B cell (primary cell): ENCODE data around the gene DTX4. TPM values are rescaled to one million over a fixed set of nuclear protein-coding genes. Genes with fewer than 3 reads are reported as not detected.
A peak's percentile ranks its signal among the peaks of the same experiment; 100 is the strongest.

ENCODE experiments used
- ATAC-seq: fragments of 200-7000 bp; cut with Tn5 transposase; one replicate; pipeline ENCODE4 v1.10.0; 2021; ENCODE audit warnings: low read depth, mild to moderate bottlenecking, moderate number of reproducible peaks, moderate library complexity
- CTCF ChIA-PET: fragments of 350-600 bp; sonication (Branson Sonifier 250); formaldehyde crosslinking; loops from one replicate; lab custom pipeline; 2021; ENCODE audit warnings: antibody characterized with exemption, inconsistent platforms; lab: Charles Lee
- POLR2A ChIA-PET: fragments of 350-600 bp; sonication (Branson Sonifier 250); formaldehyde crosslinking; loops from one replicate; lab custom pipeline; 2021; ENCODE audit warnings: antibody characterized with exemption; lab: Charles Lee
- DNase-seq: peaks from one replicate; pipeline ENCODE4 v3.0.0; 2013
- H2AFZ ChIP-seq: 2 replicates; pipeline ENCODE4 v1.6.1; 2012; ENCODE audit warnings: mild to moderate bottlenecking, low read depth, low read length; ENCODE audit not compliant: insufficient read depth, poor library complexity, severe bottlenecking
- H3K27ac ChIP-seq, 2 donors: 1 replicate in 1 of 2; 2 replicates in 1 of 2; pipeline ENCODE4 v1.5.1; 2012 to 2013; ENCODE audit warnings: low read length in 2 of 2, mild to moderate bottlenecking in 2 of 2, moderate library complexity in 1 of 2
- H3K27me3 ChIP-seq, 4 experiments: fragments of 200-600 bp in 1 of 4; sonication (generic) in 1 of 4; replicated peaks in 1 of 4; 1 replicate in 2 of 4; 2 replicates in 2 of 4; pipeline versions ENCODE4 v1.6.1 to v1.7.0; 2013 to 2016; ENCODE audit warnings: low read length in 3 of 4, mild to moderate bottlenecking in 2 of 4, mixed read lengths in 1 of 4, moderate library complexity in 1 of 4; ENCODE audit not compliant: insufficient read depth in 4 of 4, control insufficient read depth in 3 of 4; ENCODE audit errors: control extremely low read depth in 1 of 4
- H3K36me3 ChIP-seq, 2 experiments: replicated peaks in 1 of 2; 1 replicate in 1 of 2; 2 replicates in 1 of 2; pipeline versions ENCODE4 v1.6.1 to v1.7.1; 2013; ENCODE audit warnings: low read length in 1 of 2; ENCODE audit not compliant: insufficient read depth in 2 of 2, control insufficient read depth in 1 of 2; ENCODE audit errors: control extremely low read depth in 1 of 2, extremely low read depth in 1 of 2
- H3K4me1 ChIP-seq, 2 donors: fragments of 200-600 bp in 1 of 2; sonication (generic) in 1 of 2; 1 replicate in 1 of 2; 2 replicates in 1 of 2; pipeline versions ENCODE4 v1.5.1 to v1.6.1; 2013 to 2017; ENCODE audit warnings: low read length in 2 of 2; ENCODE audit not compliant: control insufficient read depth in 2 of 2, insufficient read depth in 2 of 2
- H3K4me2 ChIP-seq: replicated peaks from 2 replicates; pipeline ENCODE3; 2012; ENCODE audit warnings: mild to moderate bottlenecking, low read depth, low read length; ENCODE audit not compliant: poor library complexity, severe bottlenecking
- H3K4me3 ChIP-seq, 5 experiments: fragments of 200-600 bp in 1 of 5; sonication (generic) in 1 of 5; 1 replicate in 3 of 5; 2 replicates in 2 of 5; pipeline versions ENCODE4 v1.5.1 to v1.7.0; 2011 to 2016; ENCODE audit warnings: low read length in 4 of 5, mild to moderate bottlenecking in 4 of 5, low read depth in 2 of 5, control low read depth in 1 of 5, moderate library complexity in 1 of 5; ENCODE audit not compliant: insufficient read depth in 1 of 5; ENCODE audit errors: control extremely low read depth in 1 of 5, extremely low read depth in 1 of 5
- H3K79me2 ChIP-seq: fragments of 200-600 bp; sonication (generic); one replicate; pipeline ENCODE4 v1.6.0; 2016; ENCODE audit warnings: low read length; ENCODE audit not compliant: control insufficient read depth, insufficient read depth
- H3K9ac ChIP-seq: fragments of 200-600 bp; sonication (generic); 2 replicates; pipeline ENCODE4 v1.6.1; 2017; ENCODE audit warnings: mild to moderate bottlenecking, low read length, moderate library complexity
- H3K9me3 ChIP-seq, 3 donors: one replicate each; pipeline versions ENCODE4 v1.6.1 to v1.7.1; 2013; ENCODE audit warnings: low read length in 2 of 3; ENCODE audit not compliant: control insufficient read depth in 2 of 3, insufficient read depth in 1 of 3; ENCODE audit errors: control extremely low read depth in 1 of 3
- H4K20me1 ChIP-seq: 2 replicates; pipeline ENCODE4 v1.6.0; 2012; ENCODE audit warnings: mild to moderate bottlenecking, low read length; ENCODE audit not compliant: insufficient read depth, control insufficient read depth, poor library complexity, severe bottlenecking
- H3K27ac Mint-ChIP-seq: one replicate; pipeline ENCODE4 v1.8.0; 2021; ENCODE audit warnings: mixed read lengths
- H3K27me3 Mint-ChIP-seq: one replicate; pipeline ENCODE4 v1.8.0; 2021; ENCODE audit warnings: mixed read lengths
- H3K4me1 Mint-ChIP-seq: one replicate; pipeline ENCODE4 v1.8.0; 2021; ENCODE audit warnings: mixed read lengths
- H3K4me3 Mint-ChIP-seq: one replicate; pipeline ENCODE4 v1.8.0; 2021; ENCODE audit warnings: mixed read lengths
- H3K9me3 Mint-ChIP-seq: one replicate; pipeline ENCODE4 v1.8.0; 2022; ENCODE audit warnings: mixed read lengths; ENCODE audit not compliant: insufficient read depth
- EZH2 ChIP-seq: IDR thresholded peaks from 2 replicates; pipeline ENCODE4 v1.6.1; 2012; ENCODE audit warnings: borderline replicate concordance, low read depth, mild to moderate bottlenecking, moderate library complexity, low read length; ENCODE audit not compliant: insufficient read depth, poor library complexity, severe bottlenecking
- WGBS: methylation state at CpG from one replicate; pipeline ENCODE4 v1.1.5; 2013; ENCODE audit warnings: missing lambda C conversion rate; ENCODE audit not compliant: insufficient coverage; 5-methylcytosine and 5-hydroxymethylcytosine counted together
- intact Hi-C: fragments of 100-400 bp; cut with micrococcal nuclease; formaldehyde crosslinking; loops from one replicate; pipeline ENCODE4 v1.10.0; 2022
- polyA plus RNA-seq: library from polyadenylated mRNA; depleted of rRNA; stranded (reverse); fragments of >200 nt; gene quantifications from 2 replicates; pipeline ENCODE4 v1.2.3, GENCODE V29; 2012
- total RNA-seq, 2 donors: library from RNA; stranded (reverse); fragments of 120-200 nt in 1 of 2; gene quantifications; 1 replicate in 1 of 2; 2 replicates in 1 of 2; pipeline versions ENCODE4 v1.2.3 to v1.2.4, GENCODE V29; 2013 to 2022
- TF ChIP-seq, protein P1 (sequence below): fragments of 200-600 bp; IDR thresholded peaks from one replicate; pipeline ENCODE4 v1.8.0; 2022; ENCODE audit warnings: antibody characterized with exemption, mild to moderate bottlenecking

The DTX4 gene
- total and polyA plus RNA-seq, 2 donors (not counting 1 experiment from before 2014, with no cell fraction given) = 11.7 to 43.3 TPM

DNA sequence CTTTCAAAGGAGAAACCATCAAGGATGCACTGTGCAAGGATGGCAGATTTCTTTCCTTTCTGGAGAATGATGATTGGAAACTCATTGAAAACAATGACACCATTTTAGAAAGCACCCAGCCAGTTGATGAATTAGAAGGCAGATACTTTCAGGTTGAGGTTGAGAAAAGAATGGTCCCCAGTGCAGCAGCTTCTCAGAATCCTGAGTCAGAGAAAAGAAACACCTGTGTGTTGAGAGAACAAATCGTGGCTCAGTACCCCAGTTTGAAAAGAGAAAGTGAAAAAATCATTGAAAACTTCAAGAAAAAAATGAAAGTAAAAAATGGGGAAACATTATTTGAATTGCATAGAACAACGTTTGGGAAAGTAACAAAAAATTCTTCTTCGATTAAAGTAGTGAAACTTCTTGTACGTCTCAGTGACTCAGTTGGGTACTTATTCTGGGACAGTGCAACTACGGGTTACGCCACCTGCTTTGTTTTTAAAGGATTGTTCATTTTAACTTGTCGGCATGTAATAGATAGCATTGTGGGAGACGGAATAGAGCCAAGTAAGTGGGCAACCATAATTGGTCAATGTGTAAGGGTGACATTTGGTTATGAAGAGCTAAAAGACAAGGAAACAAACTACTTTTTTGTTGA lies 19.5 kb upstream of the DTX4 start:
- peaks cover 2 to 4% of the 10 kb centered on the region in 2 experiments for H3K36me3 ChIP-seq
- ATAC-seq (peak; percentile 52), DNase-seq (peak; percentile 38)
- H3K4me1 Mint-ChIP-seq = peaks cover 50% of the 10 kb centered on the region
- H3K9me3 Mint-ChIP-seq = no peaks in the 10 kb centered on the region
- H3K9me3 ChIP-seq = no peaks in the 10 kb centered on the region
- H3K27me3 ChIP-seq = no peaks in the 10 kb centered on the region
- H3K9ac ChIP-seq = peak overlapping the region; percentile 57
- 48% methylated on average over 5 of the region's 8 CpGs for WGBS
- peak overlapping the region; percentile 52 for H3K4me2 ChIP-seq
- TF ChIP-seq, protein P1, sequence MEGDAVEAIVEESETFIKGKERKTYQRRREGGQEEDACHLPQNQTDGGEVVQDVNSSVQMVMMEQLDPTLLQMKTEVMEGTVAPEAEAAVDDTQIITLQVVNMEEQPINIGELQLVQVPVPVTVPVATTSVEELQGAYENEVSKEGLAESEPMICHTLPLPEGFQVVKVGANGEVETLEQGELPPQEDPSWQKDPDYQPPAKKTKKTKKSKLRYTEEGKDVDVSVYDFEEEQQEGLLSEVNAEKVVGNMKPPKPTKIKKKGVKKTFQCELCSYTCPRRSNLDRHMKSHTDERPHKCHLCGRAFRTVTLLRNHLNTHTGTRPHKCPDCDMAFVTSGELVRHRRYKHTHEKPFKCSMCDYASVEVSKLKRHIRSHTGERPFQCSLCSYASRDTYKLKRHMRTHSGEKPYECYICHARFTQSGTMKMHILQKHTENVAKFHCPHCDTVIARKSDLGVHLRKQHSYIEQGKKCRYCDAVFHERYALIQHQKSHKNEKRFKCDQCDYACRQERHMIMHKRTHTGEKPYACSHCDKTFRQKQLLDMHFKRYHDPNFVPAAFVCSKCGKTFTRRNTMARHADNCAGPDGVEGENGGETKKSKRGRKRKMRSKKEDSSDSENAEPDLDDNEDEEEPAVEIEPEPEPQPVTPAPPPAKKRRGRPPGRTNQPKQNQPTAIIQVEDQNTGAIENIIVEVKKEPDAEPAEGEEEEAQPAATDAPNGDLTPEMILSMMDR = no peak
- H3K4me3 ChIP-seq = peak overlapping the region in 3 of 5 experiments; percentile 8 to 45 (median 32)
- H3K27ac Mint-ChIP-seq = peak overlapping the region; percentile 79
- H4K20me1 ChIP-seq = no peaks in the 10 kb centered on the region
- H2AFZ ChIP-seq = peak overlapping the region; percentile 40
- H3K79me2 ChIP-seq = peaks cover 3% of the 10 kb centered on the region
- H3K27me3 Mint-ChIP-seq = no peaks in the 10 kb centered on the region
- intact Hi-C loops = loop anchor here (10.0 kb wide), 1 partner anchor 1358 kb away; no protein-coding TSS in a partner anchor
- peak overlapping the region; percentile 77 for H3K4me3 Mint-ChIP-seq
- peaks cover 27 to 32% of the 10 kb centered on the region in 2 donors for H3K4me1 ChIP-seq
- peak overlapping the region; percentile 53 to 68 for H3K27ac ChIP-seq
- ChIA-PET CTCF (interaction anchor here (0.7 to 2.6 kb wide), 8 partner anchors 11 to 577 kb away, joined by 3 to 15 read pairs (median 4); partner anchors contain the start of genes FAM111A and LPXN), POLR2A (interaction anchor here (0.6 kb wide), 1 partner anchor 57 kb away, joined by 4 read pairs; no protein-coding TSS in a partner anchor)

DNA sequence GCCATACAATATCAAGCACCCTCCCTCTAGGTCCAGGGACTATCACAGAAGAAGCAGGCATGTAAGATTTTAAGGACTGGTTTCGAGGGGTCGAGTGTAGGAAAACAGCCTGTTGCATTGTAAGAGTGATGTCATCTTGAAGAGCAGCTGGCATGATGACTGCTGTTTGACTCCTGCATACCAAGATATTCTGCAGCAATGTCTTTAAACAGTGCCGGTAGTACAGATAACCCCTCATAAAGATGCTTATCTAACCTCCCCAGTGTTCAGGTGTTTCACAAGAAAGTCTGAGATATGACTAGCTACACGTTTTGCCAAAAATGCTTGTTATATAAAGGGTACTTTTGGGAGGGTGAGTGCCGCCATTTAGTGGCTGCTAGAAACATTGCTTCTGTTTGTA lies 17.3 kb upstream of the DTX4 start:
- Mint-ChIP-seq H3K4me3 (no peak overlapping the region), H3K27ac (peak overlapping the region; percentile 11), H3K4me1 (peaks cover 42% of the 10 kb centered on the region), H3K9me3 (no peaks in the 10 kb centered on the region), H3K27me3 (no peaks in the 10 kb centered on the region)
- ATAC-seq (no peak), DNase-seq (no peak)
- intact Hi-C loops = loop anchor here (10.0 kb wide), 1 partner anchor 1360 kb away; no protein-coding TSS in a partner anchor
- no peak overlapping the region for H3K4me2 ChIP-seq
- CTCF ChIA-PET = interaction anchor here (0.5 to 2.1 kb wide), 5 partner anchors 12 to 196 kb away, joined by 3 to 6 read pairs (median 4); partner anchors contain the start of gene FAM111A
- POLR2A ChIA-PET = no interaction called here
- no peaks in the 10 kb centered on the region for H3K9me3 ChIP-seq
- no peak overlapping the region for H3K9ac ChIP-seq
- no peak overlapping the region for H2AFZ ChIP-seq
- H4K20me1 ChIP-seq = no peaks in the 10 kb centered on the region
- H3K27me3 ChIP-seq = no peaks in the 10 kb centered on the region
- 80% methylated on average over 3 of the region's 5 CpGs for WGBS
- H3K36me3 ChIP-seq = peaks cover 0 to 4% of the 10 kb centered on the region in 2 experiments
- H3K4me1 ChIP-seq = peaks cover 23 to 28% of the 10 kb centered on the region in 2 donors
- TF ChIP-seq, protein P1 = no peak
- no peak for TF ChIP-seq EZH2
- no peak overlapping the region for H3K4me3 ChIP-seq
- peaks cover 4% of the 10 kb centered on the region for H3K79me2 ChIP-seq
- H3K27ac ChIP-seq = no peak overlapping the region
